HUDEP-2 (cell line): ENCODE data around the gene PODXL.
A peak's percentile ranks its signal among the peaks of the same experiment; 100 is the strongest.
"Not testable (repeated sequence)": the region's sequence is repeated elsewhere in the genome, so short reads cannot be mapped to it uniquely, and the experiment has no call there.

Experiments used
- DNase-seq, 76 experiments: peaks; one replicate each; lab custom pipeline; 2025; ENCODE audit not compliant: unreplicated experiment in 76 of 76; lab: John Stamatoyannopoulos, UW

Gene PODXL

DNA sequence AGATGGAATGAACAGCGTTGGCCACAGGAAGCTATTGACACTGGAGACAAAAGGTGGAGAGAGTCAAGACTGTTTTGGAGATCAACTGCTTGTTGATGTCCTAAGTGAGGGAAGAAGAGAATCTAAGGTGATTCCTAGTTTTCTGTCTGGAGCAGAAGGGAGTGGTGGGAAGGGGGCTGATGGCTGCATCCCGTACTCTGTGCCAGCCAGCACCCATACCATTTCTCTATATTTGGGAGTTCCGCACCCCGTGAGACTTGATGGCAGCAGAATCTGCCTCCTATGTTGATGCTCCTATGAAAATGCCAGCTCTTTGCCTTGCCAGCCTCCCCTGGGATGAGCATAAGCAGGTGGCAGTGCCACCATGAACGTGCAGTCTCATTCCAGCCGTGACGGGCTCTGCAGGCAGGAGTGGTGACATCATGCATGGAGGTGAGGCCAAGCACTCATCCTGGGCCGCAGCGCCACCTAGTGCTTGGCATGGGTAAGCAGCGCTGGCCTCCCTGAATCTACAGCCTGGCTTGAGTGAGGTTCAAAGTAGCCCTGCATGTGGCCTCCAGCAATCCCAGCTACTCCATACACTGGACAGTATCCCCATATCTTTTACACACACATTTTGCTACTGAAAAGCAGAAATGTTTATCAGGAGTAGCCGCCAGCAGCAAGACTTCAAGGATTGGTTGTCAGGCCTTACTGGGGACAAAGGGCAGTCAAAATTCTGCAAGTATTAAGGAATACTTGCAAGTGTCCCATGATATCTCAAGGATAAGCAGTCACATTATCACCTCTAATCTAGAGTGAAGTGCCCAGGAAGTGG lies 43.0 kb downstream of the PODXL start:
- DNase-seq, result peak in 67 of 76 experiments; percentile 7 to 83 (median 52)

DNA sequence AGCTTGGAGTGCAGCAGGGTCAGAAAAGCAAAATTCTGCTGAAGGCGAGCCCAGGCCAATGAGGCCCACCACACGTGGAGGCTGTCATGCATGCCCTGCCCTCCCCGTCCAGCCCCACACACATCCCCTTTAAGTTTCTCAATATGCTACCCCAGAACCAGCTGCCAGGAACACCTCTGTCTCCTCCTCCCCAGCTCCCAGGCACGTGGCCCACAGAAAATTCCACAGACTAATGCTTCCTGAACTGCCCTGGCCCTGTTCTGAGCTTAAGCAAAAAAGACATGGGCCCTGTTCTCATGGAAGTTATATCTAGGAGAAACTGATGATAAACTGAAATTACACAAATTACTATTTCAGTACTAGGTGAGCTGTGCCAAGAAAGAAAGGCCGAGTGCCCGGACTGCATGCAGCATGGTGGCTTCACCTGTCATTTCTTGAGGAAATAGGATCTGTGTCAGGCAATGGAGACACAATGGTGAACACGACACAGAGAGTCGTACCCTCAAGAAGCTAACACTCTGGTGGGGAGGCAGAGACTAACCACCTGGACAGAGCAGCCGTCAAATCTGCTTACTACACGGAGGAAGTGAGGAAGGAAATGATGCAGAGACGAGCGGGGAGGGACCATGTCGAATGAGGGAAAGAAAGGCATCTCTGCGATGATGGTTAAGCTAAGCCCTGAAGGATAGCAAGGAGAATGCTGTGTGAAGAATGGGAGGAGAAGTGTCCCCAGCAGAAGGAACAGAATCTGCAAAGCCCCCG lies 44.5 kb downstream of the PODXL start:
- DNase-seq, result no peak

DNA sequence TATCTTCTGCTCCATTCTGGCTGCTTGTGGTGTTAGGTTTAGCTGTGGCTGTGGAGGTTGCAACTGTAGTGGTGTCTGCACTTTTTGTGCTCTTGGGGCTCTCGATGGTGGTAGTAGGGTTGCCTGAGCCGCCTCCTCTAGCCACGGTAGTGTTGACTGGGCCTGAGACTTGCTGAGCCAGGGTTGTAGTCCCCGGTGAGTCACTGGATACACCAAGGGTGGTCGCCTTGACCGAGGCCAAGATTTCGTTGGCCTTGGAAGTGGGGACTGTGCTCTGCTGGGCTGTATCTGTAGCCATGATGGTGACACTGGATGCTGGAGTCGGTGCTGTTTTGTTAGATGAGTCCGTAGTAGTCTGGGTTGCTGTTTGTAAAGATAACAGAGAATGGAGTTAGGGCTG lies 45.4 kb downstream of the PODXL start:
- DNase-seq, result no peak

DNA sequence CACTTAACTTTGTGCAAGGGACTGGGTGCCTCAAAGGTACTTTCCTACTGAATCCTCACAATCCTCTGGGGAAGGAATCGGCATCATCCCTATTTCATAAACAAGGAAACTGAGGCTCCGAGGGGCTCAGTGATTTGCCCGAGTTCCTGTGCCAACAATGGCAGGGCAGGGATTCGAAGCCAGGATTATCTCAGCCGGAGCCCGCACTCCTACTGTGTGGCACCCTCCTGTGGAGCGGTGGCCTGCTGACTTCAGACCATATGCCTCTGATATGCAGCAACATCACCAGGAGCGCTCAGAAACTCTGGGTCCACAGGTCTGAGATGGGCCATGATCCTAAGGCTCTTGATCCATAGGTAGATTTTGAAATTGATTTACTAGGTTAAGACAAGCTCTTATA lies 46.6 kb downstream of the PODXL start:
- DNase-seq, result no peak

DNA sequence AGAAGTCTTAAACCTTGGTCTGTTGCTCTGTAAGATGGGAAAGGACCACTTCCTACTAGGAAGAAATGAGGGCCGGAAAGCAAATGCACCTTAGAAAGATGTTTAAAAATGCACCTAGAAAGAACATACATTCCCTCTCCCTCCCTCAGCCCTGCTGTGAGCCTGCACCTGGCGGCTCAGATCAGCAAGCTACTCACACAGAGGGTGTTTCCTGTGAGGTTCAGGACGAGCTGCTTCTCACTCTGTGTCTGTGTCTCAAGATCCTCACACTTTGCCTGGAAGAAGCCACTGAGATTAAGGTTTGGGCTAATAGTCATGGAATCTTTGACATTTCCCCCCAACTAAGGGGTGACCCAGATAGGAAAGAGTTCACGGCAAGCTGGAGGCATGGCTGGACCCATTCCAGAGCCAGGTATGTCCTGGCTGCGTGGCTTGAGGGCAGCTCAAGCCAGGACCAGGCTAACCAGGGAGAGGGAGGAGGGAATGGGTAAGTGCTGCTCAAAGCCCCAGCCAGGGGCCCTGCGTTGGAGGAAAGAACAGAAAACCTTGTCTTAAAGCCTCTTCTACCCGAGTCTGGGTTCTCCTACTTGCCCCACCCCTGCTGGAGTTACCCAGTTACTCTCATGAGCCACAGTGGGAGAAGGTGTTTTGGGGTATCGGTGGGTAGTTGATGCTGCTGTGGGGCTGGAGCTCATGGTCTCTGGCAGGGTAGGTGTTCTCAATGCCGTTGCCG lies 47.5 kb downstream of the PODXL start:
- no peak for DNase-seq

DNA sequence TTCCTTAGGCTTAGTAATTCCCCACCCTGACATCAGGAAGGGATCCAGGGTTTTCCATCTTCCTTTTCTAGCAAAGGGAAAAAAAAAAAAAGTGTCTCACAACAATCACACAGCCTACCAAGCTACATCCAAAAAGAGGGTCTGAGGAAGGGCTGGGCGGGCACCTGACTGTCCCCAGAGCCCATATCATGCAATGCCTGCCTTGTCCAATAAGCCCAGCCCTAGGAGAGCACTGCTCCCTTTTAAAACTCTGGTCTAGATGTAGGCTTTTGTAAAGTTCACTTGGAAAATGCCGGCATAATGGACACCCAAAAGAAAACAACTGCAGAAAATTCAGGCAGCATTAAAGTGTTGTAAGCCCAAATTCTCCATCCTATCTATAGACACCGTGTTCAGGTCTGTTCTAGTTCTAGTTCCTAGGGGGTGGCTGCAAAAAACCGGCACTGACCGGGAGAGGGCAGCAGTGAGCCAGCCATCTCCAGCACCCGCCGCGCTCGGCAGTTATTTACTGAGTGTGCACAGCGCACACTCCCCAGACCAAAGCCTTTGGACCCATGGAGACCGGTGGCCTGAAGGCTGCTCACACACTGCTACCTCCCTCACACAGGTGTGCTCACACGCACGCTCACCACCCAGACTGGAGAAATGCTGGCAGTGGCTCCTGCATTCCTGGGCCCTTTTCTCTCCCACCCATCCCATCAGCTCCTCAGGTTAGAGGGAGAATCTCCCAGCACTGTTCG lies 48.7 kb downstream of the PODXL start:
- DNase-seq, result peak in 65 of 76 experiments; percentile 4 to 77 (median 54)

DNA sequence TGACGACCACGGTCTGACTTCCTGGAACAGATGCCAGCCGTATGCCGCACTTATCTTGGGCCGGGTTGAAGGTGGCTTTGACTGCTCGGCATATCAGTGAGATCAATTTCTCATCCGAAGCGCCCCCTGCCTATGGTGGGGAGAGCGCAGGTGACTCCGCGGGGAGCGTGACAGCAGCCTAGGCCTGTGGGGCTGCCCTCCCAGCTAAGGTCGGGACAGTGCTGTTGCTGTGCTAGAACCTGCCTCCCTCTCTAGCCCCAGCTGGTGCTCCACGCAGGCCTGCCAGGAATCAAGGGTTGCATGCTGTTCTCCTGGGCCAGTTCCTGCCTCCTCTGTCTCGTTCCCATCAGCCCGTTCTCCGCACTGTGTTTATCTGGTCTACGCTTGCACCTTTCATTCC lies 49.8 kb downstream of the PODXL start:
- DNase-seq, result no peak

DNA sequence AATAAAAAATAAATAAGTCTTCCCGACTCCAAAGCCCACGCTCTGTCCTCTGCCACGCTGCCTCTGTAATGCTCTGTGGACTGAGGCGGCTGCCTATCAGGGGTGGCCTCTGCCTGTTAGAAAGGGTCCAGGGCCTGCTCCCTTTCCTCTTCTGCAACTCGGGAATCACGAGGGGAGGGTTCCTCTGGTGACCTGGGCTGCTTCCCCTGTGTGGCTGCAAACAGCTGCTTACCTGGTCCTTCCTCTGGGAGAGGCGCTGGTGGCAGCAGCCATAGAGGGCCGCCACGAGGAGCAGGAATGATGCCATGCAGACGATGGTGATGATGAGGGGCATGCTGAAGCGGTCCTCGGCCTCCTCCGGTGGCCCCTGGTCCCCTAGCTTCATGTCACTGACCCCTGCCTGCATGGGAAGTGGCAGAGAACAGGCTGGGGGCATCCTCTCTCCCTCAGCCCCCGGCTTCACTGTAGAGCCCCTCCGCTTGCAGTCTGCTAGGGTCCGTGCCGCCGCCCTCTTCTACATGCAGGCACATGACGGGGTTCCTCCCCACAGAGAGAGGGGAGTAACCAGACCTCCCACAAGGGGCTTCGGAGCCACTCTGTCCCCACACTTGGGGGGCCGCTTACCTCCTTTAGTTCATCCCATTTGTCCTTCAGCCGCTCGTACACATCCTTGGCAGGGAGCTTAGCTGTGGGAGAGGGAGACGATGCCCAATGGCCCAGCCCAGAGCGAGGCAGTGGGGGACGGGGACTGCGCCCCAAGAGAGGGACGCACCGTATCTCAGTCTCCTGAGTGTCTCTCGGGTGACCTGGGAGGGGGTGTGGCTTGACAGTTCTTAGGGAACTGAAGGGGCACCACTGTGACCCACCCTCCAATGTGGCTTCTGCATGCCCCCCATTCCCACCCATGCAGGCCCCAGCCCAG lies 50.5 kb downstream of the PODXL start:
- no peak for DNase-seq

DNA sequence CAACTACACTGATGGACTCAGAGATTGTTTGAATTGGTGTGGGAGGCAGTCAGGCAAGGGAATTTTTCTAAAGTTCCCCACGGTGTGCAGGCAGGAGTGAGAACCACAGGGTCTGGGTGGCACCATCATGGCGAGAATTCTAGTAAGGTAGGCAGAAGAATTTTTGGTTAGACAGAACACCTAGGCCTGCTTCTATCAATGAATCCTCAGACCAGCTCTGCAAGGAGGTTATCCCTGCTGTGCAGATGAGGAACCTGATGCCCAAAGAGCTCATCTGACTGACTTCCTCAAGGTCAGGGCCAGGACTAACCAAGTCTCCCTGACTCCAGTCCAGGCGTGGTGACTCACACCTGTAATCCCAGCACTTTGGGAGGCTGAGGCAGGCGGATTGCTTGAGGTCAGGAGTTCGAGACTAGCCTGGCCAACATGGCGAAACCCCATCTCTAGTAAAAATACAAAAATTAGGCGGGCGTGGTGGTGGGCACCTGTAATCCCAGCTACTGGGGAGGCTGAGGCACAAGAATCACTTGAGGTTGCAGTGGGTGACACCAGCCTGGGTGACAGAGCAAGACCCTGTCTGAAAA lies 51.3 kb downstream of the PODXL start:
- not testable (repeated sequence) for DNase-seq

DNA sequence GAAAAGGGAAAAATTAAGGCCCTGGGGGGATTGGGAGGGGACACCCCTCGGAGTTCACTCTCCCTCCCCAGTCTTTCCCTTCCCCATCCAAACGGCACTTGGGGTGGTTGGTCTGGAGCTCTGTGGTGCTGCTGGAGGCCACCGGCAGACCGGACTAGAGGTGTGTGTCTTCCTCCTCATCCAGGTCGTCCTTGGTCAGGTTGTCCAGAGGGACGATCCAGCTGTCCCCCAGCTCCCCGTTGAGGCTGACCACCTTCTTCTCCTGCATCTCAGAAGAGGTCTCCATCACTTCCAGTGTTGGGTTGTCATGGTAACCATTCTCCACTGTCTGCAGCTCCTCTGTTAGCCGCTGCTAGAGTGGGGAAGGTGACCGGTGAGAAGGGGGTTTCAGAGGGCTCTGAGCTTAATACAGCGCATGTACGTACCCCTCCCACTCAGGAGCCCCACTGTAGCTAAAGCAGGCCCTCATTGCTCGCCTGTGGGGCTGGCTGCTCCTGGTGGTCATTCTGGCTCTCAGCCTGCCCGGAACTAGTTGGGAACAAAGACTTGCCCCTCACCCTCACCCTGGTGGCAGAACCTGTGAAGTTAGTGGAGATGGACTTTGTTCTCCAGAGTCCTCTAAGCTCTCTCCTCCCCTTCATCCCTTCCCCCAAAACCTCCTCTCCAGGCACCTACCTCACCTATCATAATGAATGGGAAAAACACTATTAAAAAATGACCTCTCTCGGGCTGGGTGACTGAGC lies 52.1 kb downstream of the PODXL start:
- DNase-seq, result no peak

DNA sequence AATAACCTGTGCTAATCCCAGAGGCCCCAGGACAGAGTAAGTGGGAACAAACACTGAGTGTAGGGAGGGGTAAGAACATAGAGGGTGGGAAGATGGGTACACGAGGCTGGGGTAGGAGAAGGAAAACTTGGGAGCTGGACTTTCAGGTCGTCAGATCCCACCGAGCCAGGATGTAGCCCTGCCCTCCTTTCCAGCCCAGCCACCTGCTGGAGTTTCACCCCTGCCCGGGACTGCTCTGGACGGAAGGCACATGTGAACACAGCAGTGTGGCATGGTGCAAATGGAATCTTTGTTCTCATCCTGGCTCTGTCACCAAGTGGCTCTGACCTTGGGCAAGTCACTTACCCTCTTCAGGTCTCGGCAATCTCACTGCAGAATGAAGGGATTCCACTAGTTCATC lies 52.8 kb downstream of the PODXL start:
- DNase-seq, result no peak

DNA sequence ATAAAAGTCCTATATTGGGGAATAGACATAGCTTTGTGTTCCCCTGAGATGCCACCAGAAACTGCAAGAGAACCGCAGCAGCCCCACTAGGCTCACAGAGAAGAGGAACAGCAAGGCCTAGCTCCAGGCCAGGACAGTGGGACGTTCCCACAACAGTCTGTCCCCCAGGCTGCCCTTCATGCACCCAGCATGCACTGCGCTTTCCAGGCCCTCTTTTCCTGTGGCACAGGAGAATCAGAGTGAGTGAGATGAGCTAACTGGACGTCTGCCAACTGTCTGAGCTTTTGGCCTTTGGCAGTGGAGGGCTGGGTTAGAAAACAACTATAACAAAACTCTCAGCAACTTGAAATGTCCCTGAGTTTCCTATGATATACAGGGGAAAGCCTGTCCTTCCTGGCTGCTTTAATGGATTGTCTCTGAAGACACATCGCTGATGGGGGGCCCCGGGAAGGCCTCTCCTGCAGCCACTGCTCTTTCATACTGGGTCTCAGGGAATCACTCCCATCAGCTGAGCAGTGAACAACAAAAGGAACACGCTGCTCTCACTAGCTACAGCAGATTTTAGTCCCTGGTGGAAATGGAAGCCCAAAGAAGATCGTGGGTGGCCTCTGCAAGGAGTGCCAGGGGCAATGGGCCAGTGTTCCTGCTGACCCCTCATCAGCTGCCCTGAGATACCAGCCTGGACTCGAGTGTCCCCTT lies 53.5 kb downstream of the PODXL start:
- peak in 9 of 76 experiments; percentile 2 to 23 (median 10) for DNase-seq

DNA sequence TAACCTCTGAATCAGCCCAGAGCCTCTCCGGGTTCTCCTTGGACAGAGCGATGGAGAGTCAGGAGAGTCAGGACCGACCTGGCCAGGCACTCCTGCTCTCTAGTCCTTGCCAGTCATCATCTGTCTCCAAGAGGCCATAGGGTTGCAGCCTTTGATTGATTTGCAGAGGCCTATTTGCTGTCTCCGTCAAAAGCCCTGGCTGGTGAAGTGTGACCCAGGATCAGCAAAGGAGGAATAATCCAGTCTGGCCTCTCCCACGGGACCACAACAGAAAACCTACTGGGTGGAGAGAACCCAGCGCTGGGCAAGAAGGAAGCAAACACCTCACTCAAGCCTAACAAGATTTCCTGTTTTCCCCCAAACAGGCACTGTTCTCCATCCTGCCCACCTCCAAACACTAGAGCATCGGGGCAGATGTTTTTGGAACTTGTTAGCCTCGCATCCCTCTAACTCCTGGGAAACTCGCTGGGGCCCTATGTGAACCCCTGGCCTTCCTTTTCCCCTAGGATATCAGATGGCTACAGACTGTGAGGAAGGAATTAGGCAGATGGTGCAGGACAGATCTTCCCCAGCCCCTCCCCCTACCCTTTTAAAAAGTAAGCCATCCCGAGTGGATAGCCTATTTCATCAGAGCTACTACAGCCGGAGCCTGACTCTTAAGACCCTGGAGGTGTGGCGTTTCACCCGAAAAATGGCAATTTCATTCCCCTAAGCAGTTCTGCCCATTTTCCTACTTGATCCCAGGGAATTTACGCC lies 54.3 kb downstream of the PODXL start:
- no peak for DNase-seq

DNA sequence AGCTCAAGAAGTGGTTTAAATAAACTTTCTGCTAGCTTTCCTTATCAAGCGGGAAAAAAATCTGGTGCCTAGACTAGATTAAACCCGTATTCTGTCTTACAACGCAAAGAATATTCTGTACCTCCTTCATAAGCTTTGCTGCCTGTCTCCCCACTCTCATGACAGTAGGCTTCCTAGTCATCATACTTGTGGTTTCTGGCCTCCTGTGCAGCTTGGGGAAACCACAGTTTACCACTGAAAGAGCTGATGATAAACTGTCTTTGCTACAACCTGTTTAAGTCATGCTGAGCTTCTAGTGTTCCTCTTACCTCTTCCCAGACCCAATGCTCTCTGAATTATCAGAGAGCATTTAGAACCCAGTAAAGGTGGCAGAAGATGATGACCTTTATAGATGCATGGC lies 55.0 kb downstream of the PODXL start:
- no peak for DNase-seq

DNA sequence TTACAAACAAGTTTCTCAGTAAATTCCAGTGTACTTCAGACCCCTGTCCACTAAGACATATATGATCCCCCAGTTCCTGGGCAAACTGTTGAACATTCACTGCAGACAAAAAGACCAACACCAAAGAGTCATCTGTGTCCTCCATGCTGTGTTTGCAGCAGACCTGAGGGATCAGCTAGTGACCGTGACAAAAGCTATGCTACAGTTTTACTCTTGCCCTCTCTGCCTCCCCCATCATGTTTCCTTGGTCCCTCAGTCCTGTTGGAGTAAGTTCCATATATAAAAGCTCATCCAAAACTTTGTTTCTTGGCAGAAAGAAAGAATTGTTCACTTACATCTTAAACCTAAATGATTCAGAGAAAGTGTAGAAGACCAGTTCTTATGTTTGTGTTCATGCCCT lies 56.1 kb downstream of the PODXL start:
- no peak for DNase-seq

DNA sequence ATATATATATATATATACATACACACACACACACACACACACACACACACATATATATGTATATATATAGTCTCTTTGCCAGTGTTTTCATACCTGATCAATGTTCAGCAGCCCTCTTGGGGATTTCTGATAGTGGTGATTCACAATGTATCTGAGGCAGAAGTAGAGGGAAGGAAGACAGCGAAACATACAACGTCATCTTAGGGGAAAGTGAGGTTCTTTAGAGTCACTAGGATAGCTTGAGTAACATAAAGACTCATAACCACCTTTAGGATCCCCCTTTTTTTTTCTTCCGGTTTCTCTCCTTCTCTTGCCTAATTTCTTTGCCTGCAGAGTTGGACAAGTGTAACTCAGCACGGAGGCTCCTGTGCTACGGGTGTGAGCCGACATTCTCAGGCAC lies 56.6 kb downstream of the PODXL start:
- DNase-seq, result no peak

DNA sequence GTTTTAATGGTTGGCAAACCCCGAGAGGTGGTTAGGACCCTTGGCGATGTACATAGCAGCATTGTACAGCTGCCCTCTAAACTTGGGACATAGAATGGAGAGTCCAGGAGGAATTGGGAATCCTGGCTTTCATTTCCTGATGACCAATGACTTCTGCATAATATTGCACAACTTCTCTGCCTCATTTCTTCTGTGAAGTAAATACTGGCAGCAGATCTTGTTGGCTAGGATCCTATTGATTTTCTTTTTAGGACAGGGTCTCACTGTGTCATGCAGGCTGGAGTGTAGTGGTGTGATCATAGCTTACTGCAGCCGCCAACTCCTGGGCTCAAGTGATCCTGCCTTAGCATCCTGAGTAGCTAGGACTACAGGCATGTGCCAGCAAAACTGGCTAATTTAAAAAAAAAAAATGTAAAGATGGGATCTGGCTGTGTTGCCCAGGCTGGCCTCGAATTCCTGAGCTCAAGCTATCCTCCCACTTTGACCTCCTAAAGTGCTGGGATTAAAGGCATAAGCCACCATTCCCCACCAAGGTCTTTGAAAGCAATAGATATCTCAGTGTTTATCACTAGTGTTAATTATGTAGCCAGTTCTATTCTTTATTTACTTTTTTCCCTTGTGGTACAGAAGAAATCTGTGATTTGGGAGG lies 58.1 kb downstream of the PODXL start:
- no peak for DNase-seq
